GM21723 (cell line): Measurements from ENCODE around the gene TMEM132A.
"Not testable (repeated sequence)": the region's sequence is repeated elsewhere in the genome, so short reads cannot be mapped to it uniquely, and the experiment has no call there.

Source experiments
- ATAC-seq: cut with Tn5 transposase; IDR thresholded peaks from one replicate; pipeline ENCODE4 v1.9.1; 2021; ENCODE audit warnings: mild to moderate bottlenecking, moderate library complexity; ENCODE audit not compliant: unreplicated experiment

The TMEM132A gene

DNA sequence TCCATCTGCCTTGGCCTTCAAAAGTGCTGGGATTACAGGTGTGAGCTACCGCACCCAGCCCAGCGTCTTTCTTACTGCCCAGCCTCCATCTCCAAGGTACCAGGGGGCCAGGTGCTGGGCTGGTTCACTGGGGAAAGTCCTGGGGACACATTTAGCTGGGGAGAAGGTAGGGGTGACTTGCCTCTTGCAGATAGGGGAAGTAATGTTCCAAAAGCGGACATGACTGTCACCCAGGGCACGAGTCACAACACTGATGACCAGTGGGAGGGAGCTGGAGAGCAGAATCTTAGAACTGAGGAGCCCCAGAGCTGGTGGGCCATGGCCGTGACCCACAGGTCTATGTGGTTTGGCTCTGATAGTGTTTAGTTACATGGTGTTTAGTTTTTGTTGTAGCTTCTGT is 30.2 kb downstream of the TMEM132A start:
- no peak for ATAC-seq

DNA sequence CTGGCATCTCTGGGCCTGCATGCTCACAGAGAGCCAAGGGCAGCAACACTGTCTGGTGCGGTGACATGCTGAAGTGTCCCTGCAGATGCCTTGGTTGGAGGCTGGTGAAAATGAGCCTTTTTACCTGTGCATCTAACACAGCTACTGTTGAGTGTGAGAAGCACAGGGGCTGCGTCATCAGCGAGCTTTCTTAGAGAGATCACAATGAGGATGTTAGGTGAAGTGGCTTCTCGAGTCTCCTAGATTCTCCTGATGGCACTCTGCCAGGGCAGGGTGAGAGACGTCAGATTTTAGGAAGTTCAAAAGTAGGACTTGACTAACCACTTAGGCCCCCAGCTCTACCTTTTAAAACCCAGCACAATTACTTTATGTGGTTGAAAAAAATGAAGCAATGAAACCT is 31.3 kb downstream of the TMEM132A start:
- ATAC-seq: no peak

DNA sequence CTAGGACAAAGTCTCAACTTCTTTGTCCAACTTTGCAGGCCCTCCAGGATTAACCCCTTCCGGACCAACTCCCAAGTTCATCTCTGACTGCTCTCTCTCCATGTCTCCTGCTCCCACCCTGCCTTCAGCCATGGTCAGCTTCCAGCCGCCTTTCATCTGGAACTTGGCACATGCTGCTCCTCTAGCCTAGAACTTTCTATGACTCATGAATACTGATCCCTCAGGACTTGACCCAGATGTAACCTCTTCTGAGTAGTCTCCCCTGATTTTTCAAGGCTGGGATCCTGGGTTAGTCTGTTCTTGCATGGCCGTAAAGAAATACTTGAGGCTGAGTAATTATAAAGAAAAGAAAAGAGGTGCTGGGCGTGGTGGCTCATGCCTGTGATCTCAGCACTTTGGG is 32.9 kb downstream of the TMEM132A start:
- ATAC-seq: no peak

DNA sequence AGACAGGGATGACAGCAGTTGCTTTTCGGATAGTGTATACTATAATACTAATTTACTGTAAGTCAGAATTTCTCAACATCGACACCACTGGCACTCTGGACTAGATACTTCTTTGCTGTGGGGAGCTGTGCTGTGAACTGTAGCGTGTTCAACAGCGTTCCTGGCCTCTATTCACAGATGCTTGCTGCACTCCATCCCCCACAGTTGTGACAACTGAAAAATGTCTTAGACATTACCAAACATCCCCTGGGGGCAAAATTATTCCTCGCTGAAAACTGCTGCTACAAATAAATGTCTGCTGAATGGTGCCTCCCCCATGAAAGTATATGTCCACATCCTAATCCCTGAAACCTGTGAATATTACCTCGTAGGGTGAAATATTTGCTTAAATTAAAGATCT is 35.2 kb downstream of the TMEM132A start:
- ATAC-seq: no peak

DNA sequence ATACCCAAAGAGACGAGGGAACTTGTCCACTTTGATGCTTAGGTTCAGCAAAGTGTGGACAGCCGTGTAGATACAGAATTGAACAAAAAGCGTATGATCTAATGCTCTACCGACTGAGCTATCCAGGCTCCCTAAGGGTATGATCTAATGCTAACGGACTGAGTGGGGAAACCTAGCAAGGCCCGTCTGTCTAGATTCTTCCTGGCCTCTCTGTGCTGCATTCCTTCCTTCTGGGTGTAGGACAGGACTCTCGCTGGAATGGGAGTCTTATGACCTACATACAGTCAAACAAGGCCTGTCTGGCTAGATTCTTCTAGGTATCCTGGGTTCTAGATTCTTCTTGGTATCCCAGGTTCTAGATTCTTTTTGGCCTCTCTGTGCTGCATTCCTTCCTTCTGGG is 36.1 kb downstream of the TMEM132A start:
- no peak for ATAC-seq

DNA sequence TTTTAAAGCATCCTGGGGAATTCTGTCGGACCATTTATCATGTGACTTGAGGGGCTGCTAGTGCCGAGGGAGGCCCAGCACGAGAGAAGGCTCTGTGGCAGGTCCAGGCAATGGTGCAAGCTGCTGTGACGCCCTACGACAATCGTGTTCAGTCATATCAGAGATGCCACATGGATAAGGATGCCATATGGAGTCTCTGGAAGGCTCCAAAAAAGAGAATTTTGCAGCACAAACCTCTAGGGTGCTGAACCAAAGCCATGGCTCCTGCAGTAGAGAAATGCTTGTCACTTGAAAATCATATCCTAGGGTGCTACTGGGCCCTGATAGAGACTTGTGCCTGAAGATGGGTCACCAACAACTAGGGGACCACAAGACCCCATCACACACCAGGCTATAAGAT is 40.5 kb downstream of the TMEM132A start:
- no peak for ATAC-seq

DNA sequence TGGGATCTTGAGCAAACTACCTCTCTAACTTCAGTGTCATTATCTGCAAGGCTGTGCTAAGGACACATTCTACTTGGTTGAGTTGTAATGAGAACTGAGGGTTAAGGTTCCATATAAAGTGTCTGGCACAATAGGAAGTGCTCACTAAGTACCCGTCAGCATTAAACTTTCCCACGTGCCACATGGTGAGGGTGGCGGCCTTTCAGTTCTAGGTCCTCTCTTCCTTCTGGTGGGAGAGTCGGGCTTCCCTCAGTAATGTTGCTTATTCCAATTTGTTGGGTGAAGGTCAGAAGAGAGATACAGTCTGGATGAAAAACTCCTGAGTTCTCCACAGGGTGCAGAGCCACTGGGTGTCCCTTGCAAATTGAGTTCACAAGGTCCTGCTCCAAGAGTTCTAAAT is 42.6 kb downstream of the TMEM132A start:
- no peak for ATAC-seq

DNA sequence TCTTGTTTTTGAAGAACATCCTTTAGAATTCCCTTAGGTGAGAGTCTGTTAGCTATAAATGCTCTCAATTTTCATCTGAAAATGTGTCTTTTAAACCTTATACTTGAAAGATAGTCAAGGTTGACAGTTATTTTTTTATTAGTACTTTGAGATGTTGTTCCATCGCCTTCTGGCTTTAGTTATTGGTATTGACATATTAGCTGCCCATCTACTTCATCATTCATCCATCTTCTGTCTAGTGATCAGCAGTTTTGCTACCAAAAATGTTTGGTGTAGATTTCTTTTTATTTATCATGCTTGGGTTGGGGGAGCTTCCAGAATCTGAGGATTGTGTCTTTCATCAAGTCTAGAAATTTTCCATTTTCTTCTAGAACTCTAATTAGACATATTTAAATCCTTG is 44.0 kb downstream of the TMEM132A start:
- ATAC-seq: no peak

DNA sequence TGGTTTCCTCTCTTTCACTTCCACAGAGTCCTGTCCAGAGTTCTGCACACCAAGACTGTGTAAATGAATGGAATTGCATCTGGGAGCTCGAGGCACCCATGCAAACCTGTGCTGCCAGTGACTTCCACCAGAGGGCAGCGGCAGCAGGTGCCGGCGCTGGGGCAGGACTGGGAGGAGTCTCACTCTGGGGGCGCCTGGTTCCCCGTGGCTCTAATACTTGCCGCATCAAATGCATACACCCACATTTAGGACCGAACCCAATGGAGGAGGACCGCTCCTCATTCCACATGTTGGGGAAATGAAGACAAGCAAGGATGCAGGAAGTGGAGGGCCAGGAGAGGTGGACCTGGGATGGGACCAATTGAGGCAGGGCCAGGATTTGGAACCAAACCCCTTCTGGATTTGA is 46.1 kb downstream of the TMEM132A start:
- peak; percentile 75 for ATAC-seq

DNA sequence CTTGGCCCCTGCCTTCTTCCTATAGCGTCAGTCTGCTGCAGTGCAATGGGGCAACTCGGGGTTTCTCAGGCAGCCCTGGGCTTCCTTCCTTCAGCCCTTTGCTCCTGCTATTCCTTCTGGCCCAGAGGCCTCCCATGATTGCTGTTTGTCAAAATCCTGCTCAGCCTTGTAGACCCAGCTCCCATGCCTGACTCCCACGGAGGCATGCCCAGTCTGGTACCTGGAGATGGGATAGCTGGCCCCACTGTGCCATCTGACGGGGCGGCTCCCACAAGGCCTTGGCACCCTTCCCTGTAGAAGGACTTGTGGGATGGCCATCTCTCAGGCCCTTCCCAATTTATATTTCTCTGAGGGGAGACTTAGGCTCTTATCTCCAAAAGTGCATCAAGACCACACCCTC is 46.6 kb downstream of the TMEM132A start:
- no peak for ATAC-seq

DNA sequence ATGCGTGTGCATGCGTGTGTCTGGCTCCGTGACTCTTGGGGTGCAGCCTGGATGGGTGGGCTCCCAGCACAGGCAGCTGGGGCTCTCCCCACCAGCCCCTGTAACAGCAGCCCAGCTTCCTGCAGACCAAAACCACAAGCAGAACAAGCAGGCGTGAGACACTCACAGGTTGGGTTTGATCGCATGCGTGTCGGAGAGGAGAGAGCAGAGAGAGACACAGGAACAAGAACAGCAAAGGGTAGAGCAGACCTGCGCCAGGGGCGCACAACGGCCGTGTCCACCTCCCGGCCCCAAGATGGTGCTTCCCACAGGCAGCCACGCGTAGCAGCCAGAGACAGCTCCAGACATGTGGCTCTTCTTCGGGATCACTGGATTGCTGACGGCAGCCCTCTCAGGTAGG is 47.3 kb downstream of the TMEM132A start, which contains the start of gene CD6:
TSS of gene CD6 (plus strand) at position 161 of the 400 bp plus-strand sequence. CDS start at position 347, 186 bp downstream.
- ATAC-seq: no peak

DNA sequence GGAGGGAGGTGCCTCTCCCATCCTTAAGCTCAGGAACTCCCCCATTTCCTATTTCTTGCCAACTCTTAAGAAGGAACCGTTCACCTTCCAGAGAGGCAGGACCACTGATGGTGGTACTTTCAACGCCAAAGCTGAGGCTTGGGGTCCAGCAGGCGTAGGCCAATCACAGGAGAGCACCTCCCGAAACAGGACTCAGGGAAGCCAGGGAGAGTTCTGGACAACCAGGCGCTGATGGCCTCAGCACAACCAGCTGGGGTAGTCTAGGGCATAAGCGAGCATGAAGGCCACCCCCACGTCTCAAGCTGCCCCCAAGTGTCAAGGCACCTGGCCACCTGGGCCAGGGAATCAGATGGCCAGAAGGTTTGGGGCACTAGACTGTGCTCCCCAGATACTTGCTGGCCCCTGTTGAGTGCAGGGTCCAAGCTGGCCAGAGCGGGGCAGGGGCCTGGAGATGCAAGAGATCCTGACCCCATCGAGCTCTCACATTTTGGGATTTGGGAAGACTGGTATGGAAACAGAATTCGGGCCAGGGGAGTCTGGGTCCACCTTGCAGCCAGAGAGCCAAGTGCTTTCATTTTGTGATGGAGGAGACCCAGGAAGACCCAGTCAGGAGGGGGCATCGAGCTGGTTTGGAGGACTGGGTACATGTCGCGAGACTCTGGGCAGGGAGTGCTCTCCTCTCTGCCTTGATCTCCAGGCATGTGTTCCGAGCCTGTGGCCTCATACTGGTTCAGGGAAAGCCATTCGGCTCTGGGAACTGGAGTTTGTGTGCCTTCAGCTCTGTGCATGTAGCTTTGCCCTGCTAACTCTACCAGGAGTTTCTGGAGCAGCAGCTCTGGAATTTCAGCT is 48.1 kb downstream of the TMEM132A start:
- ATAC-seq: no peak

DNA sequence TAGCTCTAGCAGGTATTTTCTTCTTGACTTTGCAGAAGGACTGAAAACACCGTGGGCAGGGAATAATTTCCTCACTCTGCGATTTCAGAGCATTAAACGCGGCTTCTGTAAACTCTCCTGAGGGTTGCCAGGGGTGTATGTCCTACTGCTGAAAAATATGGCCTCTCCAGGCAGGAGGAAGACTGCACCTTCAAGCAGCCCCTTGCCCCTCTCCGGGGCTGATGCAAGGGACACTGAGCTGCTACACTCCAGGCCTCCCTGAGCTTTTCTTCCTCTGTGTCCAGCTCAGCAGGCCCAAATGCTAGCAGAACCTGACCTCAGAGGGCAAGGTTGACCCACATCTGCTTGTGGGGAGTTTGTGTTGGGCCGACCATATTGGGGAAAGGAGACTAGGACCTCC is 49.4 kb downstream of the TMEM132A start:
- ATAC-seq: no peak

DNA sequence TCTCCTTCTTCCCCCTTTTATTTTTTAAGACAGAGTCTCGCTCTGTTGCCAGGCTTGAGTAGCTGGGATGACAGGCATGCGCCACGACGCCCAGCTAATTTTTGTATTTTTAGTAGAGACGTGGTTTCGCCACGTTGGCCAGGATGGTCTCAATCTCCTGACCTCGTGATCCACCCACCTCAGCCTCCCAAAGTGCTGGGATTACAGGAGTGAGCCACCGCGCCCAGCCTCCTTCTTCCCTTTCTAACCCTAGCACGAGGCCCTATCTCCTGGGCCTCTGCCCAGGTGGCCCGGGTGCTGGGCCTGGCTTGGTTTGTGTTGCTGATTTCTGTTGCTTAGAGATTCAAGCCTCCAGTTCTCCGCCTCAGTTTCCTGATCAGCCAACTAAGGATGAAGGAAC is 50.1 kb downstream of the TMEM132A start:
- not testable (repeated sequence) for ATAC-seq

DNA sequence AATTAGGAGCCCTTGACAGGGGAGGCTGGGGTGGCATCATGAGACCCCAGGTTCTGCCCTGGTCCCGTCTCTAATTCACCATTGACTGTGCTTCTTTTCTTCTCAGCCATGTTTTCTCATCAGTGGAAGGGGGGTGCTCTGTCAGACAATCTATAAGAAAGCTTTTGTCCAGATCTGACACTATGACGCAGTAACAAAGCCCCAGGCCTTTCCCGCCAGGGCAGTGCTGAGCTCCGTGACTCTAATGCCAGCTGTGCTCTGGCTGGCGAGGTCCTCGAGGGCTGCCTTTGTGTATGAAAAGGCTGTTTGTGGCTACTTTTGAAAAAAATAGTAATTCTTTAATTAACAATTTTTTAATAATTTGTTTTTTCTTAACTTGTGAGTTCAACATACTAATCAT is 50.5 kb downstream of the TMEM132A start:
- ATAC-seq: no peak

DNA sequence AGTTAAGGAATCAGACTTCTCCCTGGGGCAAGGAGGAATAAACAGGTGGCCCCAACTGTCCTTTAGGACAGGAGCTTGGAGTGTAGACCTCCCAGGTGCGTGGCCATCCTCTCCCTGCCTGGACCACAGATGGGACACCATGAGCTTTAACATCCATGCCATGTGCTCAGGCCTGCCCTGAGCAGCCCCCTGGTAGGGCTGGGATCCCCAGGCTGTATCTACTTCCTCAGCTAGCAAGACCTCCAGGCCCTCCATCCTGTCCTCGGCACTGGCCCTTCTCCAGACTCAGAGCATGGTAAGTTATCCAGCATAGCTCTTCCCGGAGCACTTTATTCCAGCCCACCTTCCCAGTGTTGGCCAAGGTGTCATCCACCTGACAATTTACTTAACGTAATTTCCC is 53.0 kb downstream of the TMEM132A start:
- ATAC-seq: no peak

DNA sequence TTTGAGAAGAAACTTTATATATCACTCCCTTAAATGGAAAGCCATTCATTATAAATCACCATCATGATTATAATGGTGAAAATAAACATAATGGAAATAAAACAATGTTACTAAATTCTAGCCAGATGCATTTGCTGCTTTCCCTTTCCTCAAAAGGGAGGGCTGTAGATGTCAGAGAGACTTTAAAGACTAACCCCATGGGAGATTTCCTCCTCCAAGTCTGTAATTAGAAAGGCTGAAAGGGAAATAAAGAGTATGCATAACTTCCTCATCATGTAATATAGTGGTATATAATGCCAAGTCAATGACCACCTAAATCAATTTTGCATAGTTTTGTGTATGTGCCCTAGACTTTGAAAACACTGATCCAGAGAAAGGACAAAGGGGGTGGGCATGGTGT is 53.6 kb downstream of the TMEM132A start:
- ATAC-seq: no peak

DNA sequence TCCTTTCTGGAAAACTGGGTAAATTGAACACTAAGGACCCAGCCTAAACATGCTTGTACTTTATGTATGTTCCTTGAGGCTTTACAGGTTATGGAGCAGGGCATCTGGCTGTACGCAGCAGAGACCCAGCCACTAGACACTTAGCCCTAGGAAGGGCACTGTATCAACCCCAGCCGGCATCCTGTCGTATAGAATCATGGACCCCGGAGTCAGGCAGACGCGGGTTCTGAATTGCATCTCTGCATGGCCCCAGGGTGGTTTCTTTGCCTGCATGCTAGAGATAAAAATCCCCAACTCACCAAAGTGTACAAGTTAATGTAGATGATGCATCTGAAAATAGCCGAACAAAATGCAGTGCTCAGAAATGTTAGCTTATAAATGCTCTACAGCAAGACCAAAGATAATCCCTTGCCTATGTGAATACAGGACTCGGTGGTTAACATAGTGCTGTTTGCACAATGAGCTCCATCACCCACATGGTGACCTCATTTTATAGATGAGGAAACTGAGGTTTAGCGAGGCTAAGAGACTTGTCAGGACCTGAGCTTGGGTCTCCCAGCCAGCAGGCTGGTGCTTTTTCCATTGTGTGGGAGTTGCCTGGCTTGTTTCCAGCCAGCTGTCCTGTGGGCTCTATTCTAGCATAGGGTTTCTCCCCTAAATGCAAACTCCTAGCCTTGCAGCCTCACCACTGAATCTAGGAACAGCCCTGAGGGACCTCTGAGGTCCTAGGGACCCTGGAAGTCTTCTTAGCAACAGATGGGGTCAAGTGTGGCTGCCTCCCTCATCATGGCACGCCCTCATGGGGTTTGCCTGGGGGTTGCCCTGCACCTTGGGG is 54.5 kb downstream of the TMEM132A start:
- ATAC-seq: no peak

DNA sequence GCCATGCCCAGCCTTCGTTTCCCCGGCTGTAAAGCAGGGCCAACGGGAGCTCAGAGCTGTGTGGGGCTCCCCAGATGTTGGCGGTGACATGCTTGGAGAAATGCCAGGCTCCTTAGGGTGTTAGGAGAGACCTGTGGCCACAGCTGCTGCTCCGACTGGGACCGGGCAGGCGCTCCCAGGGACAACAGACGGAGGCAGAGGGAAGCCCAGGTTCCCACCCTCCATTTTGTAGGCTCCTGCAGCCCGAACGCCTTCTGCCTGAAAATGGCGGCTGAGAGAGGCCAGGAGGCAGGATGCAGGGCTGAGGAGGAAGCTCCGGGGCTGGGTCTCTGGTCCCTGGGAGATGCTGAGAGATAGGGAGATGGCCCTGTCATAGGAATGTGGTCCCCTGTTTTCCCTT is 57.3 kb downstream of the TMEM132A start:
- no peak for ATAC-seq

DNA sequence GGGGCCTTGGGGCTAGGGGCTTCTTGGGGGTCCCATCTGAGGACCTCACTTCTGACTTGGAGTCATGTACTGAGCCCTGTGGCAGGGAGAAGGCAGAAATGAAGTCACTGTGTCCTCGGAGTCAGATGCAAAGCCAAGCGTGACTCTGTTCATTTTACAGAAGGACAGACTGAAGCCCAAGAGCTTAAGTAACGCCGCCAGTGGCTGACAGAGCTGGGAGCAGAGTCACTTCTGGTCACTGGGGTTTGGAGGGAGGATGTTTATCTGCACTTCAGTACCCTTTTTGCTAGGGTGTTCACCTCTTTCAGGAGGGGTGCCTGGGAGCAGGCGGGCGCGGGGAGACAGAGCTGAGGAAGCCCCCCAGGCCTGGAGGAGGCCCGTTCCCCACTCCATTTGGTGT is 57.9 kb downstream of the TMEM132A start:
- no peak for ATAC-seq

DNA sequence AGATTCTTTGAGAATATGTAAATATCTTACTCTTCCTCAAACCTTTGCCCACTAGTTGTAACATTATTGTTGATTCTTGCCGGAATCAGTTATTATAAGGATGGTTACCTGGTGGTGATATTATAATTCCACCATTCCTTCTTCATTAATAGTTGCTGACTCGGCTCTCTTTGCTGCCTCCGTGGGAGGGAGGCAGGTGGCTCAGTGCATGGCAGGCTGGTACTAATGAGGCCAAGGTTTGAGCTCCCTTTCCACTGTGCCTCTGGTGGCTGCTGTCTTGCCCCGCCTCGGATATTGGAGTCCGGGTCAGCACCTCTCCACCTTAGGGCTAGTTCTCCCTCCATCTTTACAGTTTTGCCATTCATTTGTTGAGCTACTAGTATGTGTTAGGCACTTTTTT is 59.9 kb downstream of the TMEM132A start:
- no peak for ATAC-seq

DNA sequence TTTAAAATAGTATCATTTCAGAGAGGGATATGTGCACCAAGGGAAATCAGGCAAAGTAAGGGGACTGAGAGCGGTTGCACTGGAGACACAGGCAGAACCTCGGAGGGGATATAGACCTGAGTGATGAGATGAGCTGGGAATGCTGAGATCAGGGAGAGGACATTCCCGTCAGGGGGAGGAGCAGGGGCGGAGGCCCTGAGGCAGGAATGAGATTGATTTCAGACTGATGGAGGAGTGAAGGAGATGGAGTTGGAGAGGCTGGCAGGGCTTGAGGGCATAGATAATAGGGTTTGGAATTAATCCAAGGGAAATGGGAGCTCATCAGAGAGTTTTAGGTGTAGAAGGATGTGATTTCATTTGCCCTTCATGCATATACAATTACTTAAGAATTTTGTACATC is 60.4 kb downstream of the TMEM132A start:
- ATAC-seq: no peak
